Fibroblast of lung (primary cell): ENCODE measurements around the gene PDE4DIP.
"Not testable (repeated sequence)": the region's sequence is repeated elsewhere in the genome, so short reads cannot be mapped to it uniquely, and the experiment has no call there.

ENCODE experiments used
- CTCF ChIP-seq, 2 donors: IDR thresholded peaks in 1 of 2; conservative IDR thresholded peaks in 1 of 2; 1 replicate in 1 of 2; 2 replicates in 1 of 2; pipeline ENCODE4 v1.5.1; 2011 to 2012; ENCODE audit warnings: low read length in 2 of 2, control low read depth in 1 of 2, inconsistent platforms in 1 of 2, low read depth in 1 of 2, mild to moderate bottlenecking in 1 of 2
- EZH2 ChIP-seq: IDR thresholded peaks from 2 replicates; pipeline ENCODE4 v1.5.1; 2012; ENCODE audit warnings: low read length, control low read depth, mild to moderate bottlenecking; ENCODE audit errors: missing control alignments

GRCh38 chr1:148900026-148900425, 55.8 kb downstream of the PDE4DIP start:
- not testable (repeated sequence) for TF ChIP-seq CTCF (conservative IDR thresholded peaks at IDR 0.05 in 1 of 2, IDR thresholded peaks at IDR 0.05 in 1 of 2; ENCODE audit: low read depth in 1 of 2, low read length in 2 of 2); EZH2
